OCI-LY3 (cell line): ENCODE data around the gene CDH8.

Experiments used
- CTCF ChIP-seq: fragments of 200-600, 300-600 bp; sonication (generic); IDR thresholded peaks from 2 replicates; pipeline ENCODE4 v1.5.1; 2014; ENCODE audit warnings: antibody characterized with exemption, low read length, low read depth
- EZH2phosphoT487 ChIP-seq: fragments of 200-600 bp; shearing (Covaris generic); IDR thresholded peaks from 2 replicates; pipeline ENCODE4 v1.6.1; 2018; ENCODE audit warnings: antibody characterized with exemption, mixed run types, low read depth

- no peak for TF ChIP-seq CTCF
- no peak for TF ChIP-seq EZH2phosphoT487
These were observed 16.4 kb downstream of the CDH8 start for GRCh38 chr16:62019851-62020250.
